RCC 7860 (cell line): ENCODE data around the gene RFC3.
A peak's percentile ranks its signal among the peaks of the same experiment; 100 is the strongest.

Source experiments
- DNase-seq: peaks from one replicate; pipeline ENCODE4 v3.0.0-alpha.2; 2015; ENCODE audit warnings: low spot score
- FAIRE-seq: peaks from 2 replicates; lab custom pipeline; 2012; peaks lifted over from hg19 to GRCh38; lab: Jason Lieb, UNC

The RFC3 gene

DNA sequence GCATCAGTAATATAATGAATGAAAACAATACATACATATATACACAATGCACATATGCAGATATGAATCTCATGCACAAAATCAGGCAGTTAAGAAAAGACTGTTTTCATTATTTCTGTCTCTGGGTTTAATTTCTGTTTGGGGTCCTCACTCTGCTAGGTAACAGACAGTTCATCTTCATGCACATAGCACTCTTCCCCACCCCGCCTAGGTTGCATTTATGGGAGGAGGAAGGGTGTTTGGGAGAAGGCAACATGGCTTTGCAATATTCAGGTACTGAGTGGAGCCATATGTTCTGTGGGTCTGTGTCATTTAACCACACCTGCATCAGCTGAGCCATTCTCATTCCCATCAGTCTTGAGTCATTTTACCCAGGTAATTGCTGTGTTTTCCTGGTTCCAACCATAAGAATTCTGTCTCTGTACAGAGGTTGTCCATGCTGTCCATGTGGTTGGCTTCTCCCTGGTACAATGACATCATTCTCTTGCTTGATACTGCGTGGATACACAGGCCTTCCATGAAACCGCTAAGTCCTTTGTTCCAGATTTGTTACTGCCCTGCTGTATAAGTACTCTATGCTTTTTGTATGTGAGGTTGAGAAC, 45.3 kb downstream of the RFC3 start:
- FAIRE-seq, result no peak
- no peak for DNase-seq

DNA sequence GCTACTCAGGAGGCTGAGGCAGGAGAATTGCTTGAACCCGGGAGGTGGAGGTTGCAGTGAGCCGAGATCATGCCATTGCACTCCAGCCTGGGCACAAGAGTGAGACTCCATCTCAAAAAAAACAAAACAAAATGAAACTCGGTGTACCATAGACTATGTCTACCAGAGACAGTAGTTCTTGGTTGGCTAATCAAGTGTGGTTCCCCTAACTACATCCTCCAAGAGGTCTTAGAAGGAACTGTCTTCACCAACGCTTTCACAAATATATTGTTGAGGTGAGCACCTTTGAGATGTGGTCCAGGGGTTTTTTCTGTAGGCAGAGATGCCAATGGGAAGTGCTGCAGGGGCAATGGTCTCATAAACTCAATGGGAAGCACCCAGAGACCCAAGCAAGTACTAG, 48.0 kb downstream of the RFC3 start:
- FAIRE-seq, result no peak
- DNase-seq, result no peak

DNA sequence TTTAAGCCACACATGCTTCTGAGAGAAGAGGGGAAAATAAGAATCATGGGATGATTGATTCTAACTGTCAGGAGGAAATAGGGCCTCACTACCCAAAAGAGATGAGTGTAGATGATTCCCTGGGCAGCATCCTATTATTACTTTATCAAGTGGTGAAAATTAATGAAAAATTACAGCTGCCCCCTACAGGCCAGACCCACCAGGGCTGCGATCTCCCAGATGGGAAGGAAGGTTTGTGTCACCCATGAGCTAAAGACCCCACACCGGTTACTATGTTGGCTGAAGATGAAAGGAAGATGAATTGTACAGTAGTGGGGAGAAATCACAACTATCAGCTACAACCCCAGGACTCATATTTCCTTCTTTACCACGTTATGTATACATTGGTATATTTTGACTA, 49.5 kb downstream of the RFC3 start:
- DNase-seq, result no peak
- no peak for FAIRE-seq

DNA sequence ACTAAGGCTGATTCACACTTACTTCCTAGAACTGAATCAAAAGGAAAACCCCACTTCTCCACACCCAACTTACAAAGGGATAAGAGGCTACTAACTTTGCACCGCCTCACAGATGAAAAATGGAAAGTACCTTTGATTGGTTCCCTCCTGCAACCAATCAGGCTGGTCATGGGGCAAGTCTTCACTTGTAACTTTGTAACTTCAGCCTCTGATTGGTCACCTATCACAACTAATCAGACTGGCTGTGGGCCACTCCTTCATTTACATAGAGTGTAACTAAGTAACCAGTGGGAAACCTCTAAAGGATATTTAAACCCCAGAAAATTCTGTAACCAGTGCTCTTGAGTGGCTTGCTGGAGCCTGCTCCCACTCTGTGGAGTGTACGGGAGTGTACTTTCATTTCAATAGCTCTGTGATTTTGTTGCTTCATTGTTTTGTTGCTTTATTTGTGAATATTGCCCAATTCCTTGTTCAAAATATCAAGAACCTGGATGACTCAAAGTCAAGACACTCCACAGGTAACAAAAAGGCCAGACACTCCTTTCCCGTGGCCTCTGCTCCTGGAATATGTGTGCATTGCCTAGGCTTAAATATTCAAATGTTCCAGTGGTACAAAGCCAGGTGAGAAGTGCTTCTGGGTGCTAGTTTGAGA, 50.5 kb downstream of the RFC3 start:
- FAIRE-seq, result no peak
- no peak for DNase-seq

DNA sequence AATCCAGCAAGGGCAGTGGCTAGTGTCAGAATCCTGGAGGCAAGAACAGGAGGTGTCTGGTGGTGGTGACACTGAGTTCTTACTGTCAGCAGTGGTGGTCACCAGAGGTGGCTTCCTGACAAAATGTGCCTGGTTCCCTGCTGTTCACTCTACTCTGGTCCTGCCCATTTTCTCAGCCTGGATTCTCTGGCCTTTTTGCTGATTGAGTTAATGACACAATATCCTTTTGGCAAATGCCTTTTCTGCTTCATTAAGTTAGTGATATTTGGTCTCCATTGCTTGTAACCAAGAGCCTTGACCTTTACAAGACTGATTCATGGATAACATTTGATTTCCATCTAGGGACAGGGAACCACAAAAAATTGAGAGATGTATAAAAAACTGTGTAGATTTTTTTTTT, 51.1 kb downstream of the RFC3 start:
- DNase-seq, result no peak
- peak; percentile 60 for FAIRE-seq

DNA sequence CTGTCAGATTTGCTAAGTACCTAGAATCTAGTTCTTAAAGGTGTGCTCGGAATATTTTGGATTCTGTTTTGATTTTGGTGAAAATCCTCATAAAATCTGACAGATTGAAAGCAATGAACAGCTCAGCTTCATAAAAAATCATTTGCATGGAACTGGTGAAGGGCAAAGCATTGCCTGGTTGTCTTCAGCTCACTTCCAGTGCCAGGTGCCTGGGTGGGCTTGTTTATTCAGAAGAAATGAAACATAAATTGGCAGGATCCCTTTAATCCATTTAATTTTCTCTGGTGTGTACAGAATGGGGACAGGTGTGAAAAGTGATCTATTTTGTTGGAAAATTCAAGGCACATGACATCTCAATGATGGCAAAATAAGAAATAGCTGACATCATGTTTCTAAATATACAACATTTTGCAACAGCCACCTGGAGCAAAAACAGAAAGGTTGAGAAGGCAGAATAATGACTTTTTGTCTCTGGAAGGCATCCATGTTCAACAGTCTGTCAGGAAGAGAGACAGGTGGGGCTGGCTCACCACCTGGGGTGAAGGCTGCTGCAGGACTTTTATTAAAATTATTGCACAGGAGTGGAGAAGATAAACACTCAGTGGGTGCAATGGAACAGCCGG, 52.2 kb downstream of the RFC3 start:
- FAIRE-seq, result no peak
- DNase-seq, result no peak

DNA sequence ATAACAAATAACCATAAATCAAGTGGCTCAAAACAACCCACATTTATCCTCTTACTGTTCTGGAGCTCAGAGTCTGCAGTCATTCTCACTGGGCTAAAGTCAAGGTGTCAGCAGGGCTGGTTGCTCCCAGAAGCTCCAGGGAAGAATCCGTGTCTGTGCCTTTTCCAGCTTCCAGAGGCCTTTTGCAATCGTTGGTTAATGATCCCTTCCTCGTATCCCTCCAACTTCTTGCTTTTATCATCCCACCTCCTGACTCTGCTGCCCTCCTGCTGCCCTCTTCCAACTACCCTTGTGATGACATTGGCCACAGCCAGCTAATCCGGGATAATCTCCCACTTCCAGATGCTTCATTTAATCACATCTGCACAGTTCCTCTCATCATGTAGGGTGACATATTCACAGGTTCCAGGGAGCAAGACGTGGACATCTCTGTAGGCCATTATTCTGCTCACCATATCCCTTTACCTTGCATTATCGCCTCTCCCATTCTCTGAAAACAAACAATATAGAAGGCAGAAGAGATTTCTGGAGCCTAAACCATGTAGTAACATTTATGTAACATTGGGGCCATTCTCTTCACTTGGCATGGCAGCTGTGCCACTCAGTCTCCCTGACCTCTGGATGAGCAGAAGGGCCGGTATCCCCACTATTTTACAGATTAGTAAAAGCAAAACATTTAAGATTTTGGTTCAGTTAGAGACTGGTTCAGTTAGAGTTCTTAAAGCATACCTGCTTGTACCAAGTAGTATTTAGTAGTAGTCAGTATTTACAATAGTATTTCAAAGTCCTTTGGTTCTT, 53.5 kb downstream of the RFC3 start:
- FAIRE-seq (no peak), DNase-seq (no peak)

DNA sequence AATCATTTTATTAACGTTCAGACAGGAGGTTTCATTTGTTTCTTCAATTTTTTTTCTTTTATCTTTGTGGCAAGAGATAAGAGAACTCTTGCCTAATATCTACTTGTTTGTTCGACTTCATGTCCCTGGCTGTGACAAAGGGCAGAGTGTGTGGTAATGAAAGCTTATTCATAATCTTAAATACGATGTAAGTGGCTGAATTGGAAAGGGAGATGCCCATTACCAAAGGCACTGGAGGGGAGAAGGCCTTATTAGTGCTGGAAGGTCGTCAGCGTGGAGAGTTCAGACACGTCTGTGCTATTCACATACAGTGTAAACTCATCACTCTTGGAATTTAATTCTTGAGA, 54.0 kb downstream of the RFC3 start:
- no peak for FAIRE-seq
- DNase-seq, result no peak

DNA sequence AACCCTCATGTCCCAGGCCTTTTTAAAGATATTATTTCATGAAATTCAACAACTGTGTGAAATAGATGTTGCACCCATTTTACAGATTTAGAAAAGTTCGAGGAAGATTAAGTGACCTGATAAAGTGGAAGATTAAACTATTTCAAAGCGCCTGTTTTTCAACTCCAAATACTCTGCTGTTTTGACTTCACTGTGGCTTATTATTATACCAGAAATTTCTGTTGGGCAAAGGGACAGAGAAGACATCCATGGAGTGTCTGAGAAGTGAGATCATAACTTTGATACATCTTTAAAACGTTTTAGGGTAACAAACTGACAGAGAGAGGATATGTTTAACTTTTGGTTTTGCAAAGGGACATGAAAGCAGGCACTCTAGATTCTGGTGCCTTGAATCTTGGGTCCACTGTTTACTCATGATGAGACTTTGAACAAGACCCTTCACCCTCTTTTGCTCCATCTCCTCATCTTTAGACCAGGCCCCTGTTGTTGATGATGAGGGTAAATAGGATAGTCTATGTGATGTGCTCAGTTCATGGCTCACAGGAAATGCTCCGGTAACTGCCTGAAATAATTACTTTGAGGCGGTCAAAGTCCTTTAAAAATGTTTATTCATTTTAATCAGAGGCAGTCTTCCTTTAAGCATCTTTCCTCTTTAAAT, 55.4 kb downstream of the RFC3 start:
- DNase-seq (no peak), FAIRE-seq (no peak)

DNA sequence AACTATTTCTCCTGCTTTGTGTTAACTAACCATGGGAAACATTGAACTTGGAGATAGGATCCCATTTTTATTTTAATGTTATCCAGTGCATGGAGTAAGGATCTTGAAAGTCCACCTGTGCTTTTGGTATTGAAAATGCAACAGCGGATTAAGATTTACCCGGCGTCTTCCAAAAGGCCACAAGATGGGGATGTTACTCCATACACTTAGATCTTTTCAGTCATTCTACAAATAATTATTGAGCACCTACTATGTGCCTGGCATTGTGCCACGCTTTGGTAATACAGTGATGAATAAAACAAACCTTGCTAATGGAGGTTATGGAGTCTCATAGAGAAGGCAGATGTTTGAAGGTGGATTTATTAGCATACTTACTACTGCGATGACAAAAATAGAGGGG, 56.9 kb downstream of the RFC3 start:
- FAIRE-seq (no peak), DNase-seq (no peak)

DNA sequence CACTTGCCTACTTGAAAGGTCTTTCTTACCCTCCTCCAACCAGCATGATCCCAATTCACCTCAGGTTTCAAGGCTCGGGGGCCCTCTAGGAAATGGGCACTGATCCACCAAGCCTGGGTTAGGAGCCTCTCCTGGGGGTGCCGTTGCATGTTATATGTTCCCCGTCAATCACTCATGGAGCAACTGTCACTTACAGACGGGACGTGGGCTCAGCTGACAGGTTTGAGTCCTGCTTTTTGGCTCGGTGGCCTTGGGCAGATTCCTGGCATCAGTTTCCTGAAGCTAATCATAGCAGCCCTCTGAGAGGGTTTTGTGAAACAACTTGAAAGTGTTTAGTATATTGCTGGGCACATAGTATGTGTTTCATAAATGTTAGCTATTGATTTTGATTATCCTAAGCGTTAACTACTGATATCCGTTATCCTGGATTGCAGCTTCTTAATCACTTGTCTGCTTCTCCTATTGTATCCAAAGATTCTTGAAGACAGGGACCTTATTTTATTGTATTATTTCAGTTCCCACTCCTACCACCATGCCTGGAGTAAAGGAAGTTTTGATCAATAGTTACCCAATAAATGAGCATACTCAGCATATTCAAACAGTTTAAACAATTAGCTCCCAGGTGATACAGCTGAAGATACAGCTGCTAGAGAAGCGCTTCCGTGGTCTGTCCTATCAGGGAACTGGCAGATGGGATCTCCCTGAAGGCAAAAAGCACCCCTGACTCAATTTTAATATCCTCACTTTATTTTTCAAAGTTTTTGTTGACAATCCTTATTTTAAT, 57.9 kb downstream of the RFC3 start:
- DNase-seq, result no peak
- FAIRE-seq, result no peak

DNA sequence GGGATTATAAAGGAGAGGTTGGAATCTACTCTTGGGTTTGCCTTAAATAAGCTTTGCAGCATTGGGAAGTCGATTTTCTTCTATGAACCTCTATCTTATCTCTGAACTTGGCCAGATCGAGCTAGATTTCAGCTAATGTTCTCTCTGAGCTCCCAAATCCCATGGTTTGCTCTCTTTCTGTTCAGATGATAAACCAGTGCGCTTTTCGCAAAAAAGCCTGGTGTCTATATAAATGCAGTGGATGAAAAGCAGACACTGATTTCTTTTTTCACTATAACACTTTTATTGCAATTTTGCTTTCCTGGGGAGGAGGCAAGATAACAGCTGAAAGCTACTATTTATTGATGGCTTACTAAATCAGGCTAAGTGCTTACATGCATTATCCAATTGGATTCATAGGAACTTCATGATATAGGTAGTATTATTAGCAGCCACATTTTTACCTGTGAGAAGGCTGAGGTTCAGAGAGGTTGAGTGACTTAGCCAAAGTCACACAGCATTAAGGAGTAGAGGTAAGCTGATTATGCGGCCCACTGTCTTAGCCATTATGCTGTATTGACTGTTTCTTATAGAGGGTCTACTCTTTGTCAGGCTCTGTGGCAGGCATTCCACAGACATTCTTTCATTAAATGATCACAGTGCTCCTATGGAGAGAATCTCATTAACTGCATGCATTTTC, 58.9 kb downstream of the RFC3 start:
- FAIRE-seq (no peak), DNase-seq (no peak)

DNA sequence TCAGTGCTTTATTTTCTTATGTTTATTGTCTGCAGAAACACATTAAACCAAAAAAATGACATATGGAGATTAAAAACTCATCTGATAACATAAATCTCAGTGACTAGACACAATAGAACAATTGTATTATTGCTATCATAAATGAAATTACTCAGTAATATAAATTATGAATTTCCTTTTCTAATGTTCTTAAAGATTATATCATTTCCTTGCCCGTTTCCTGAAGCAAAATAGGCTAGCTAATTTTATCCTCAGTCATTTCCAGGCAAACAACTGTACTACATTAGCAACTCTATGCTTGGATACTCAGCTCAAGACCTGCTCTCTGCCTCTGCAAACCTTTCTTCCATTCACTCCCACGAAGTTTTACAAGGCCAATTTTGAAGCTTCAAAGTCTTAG, 61.2 kb downstream of the RFC3 start:
- DNase-seq (no peak), FAIRE-seq (no peak)

DNA sequence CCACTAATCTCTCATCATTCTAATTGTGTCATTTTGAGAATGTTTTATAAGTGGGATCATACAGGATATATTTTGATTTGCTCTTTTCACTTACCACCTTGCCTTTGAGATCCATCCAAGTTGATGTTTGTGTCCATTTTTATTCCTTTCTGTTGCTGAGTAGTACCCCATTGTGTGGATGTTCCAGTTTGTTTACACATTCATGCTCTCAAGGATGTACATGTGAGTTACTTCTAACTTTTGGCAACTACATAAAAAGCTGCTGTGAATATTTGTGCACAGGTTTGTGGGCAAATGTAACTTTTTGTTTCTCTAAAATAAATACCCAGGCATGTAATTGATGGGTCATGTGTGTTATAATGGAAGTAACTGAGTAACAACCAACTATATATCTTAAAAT, 64.9 kb downstream of the RFC3 start:
- no peak for FAIRE-seq
- DNase-seq, result no peak

DNA sequence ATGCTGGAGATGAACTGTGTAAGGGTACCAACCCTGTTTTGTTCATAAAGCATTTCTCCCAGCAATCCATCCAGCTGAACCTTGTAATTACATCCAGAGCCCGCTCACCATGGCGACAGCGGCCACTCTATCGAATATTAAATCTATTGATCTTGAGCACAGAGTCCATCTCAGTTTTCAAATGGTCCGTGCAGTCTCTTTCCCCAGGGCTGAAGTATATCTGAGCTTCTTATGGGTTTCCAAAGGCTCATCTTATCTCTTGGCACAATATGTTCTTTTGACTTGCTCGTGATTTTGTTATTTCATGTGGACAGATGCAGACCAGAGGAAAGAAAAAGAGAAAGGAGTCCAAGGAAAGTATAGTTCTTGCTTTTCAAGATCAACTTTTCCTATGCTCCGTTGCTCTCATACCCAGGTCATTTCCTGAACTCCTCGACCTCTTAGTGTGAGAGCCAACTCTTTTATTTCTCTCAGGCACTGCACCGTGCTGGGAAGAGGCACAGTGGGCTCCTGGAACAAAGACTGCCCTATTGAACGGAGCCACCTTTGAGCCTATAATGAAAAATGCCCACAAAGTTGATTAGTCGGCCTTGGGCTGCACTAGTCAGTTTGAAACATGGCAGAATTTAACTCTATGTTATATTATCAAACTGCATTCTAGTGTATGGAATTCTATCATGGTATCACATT, 66.7 kb downstream of the RFC3 start:
- FAIRE-seq (no peak), DNase-seq (no peak)
